MM.1S (cell line): ENCODE data around the gene AGR2.

ENCODE experiments used
- DNase-seq: peaks from one replicate; pipeline ENCODE4 v3.0.0-alpha.2; 2015
- H2AFZ ChIP-seq: fragments of 300-600 bp; sonication (generic); 2 replicates; pipeline ENCODE4 v1.6.0; 2016; ENCODE audit warnings: antibody characterized with exemption, low read length
- H3F3A ChIP-seq: fragments of 300-600 bp; sonication (generic); 2 replicates; pipeline ENCODE4 v1.6.1; 2016; ENCODE audit warnings: mild to moderate bottlenecking, antibody characterized with exemption, low read length, moderate library complexity, mixed read lengths; ENCODE audit not compliant: insufficient read depth
- H3K27ac ChIP-seq: fragments of 300-600 bp; sonication (generic); 2 replicates; pipeline ENCODE4 v1.5.1; 2016; ENCODE audit warnings: mild to moderate bottlenecking, low read length
- H3K27me3 ChIP-seq: fragments of 300-600 bp; sonication (generic); replicated peaks from 2 replicates; pipeline ENCODE4 v1.6.0; 2016; ENCODE audit warnings: low read length; ENCODE audit not compliant: insufficient read depth
- H3K36me3 ChIP-seq: fragments of 300-600 bp; sonication (generic); replicated peaks from 2 replicates; pipeline ENCODE4 v1.6.1; 2016; ENCODE audit warnings: mild to moderate bottlenecking, low read length, mixed read lengths; ENCODE audit not compliant: insufficient read depth
- H3K4me1 ChIP-seq: fragments of 300-600 bp; sonication (generic); 2 replicates; pipeline ENCODE4 v1.6.1; 2016; ENCODE audit warnings: low read length, mixed read lengths
- H3K4me2 ChIP-seq: fragments of 300-600 bp; sonication (generic); 2 replicates; pipeline ENCODE4 v1.6.0; 2016; ENCODE audit warnings: low read depth, low read length
- H3K4me3 ChIP-seq: fragments of 300-600 bp; sonication (generic); 2 replicates; pipeline ENCODE4 v1.5.1; 2016; ENCODE audit warnings: low read length, mixed read lengths
- H3K79me2 ChIP-seq: fragments of 300-600 bp; sonication (generic); 2 replicates; pipeline ENCODE4 v1.6.1; 2016; ENCODE audit warnings: mixed run types, low read length, mixed read lengths
- H3K9ac ChIP-seq: fragments of 300-600 bp; sonication (generic); 2 replicates; pipeline ENCODE4 v1.6.1; 2016; ENCODE audit warnings: low read length, mixed read lengths
- H3K9me2 ChIP-seq: fragments of 300-600 bp; sonication (generic); replicated peaks from 2 replicates; pipeline ENCODE4 v1.6.1; 2016; ENCODE audit warnings: mild to moderate bottlenecking, low read length, mixed read lengths; ENCODE audit not compliant: insufficient read depth
- H3K9me3 ChIP-seq: fragments of 300-600 bp; sonication (generic); replicated peaks from 2 replicates; pipeline ENCODE4 v1.6.1; 2016; ENCODE audit warnings: mild to moderate bottlenecking, low read length, mixed read lengths; ENCODE audit not compliant: insufficient read depth
- H4K20me1 ChIP-seq: fragments of 300-600 bp; sonication (generic); 2 replicates; pipeline ENCODE4 v1.6.1; 2016; ENCODE audit warnings: mild to moderate bottlenecking, low read length, moderate library complexity, mixed read lengths; ENCODE audit not compliant: insufficient read depth
- CTCF ChIP-seq: fragments of 300-600 bp; sonication (generic); IDR thresholded peaks from 2 replicates; pipeline ENCODE4 v1.5.1; 2016; ENCODE audit warnings: antibody characterized with exemption, low read length, mixed read lengths
- EZH2 ChIP-seq: fragments of 300-600 bp; sonication (generic); optimal IDR thresholded peaks from 2 replicates; pipeline ENCODE3; 2017; ENCODE audit warnings: low read depth, mild to moderate bottlenecking, antibody characterized with exemption, low read length, mixed read lengths
- EZH2phosphoT487 ChIP-seq: fragments of 300-600 bp; sonication (generic); IDR thresholded peaks from 2 replicates; pipeline ENCODE4 v1.6.1; 2018; ENCODE audit warnings: antibody characterized with exemption, low read length

AGR2 gene

GRCh38 chr7:16742547-16742946 is 62.3 kb downstream of the AGR2 start:
- DNase-seq, result no peak
- no peaks in the 10 kb centered on the region for H3K36me3 ChIP-seq
- no peaks in the 10 kb centered on the region for H3K9me2 ChIP-seq
- H3K4me3 ChIP-seq, result no peak overlapping the region
- no peak overlapping the region for H3K9ac ChIP-seq
- H3K79me2 ChIP-seq, result no peaks in the 10 kb centered on the region
- H3K27ac ChIP-seq, result no peak overlapping the region
- no peak overlapping the region for H3K4me2 ChIP-seq
- H3K4me1 ChIP-seq, result no peaks in the 10 kb centered on the region
- H3K27me3 ChIP-seq, result no peaks in the 10 kb centered on the region
- TF ChIP-seq CTCF (no peak), EZH2 (no peak), EZH2phosphoT487 (no peak)
- H3K9me3 ChIP-seq, result no peaks in the 10 kb centered on the region
- no peaks in the 10 kb centered on the region for H4K20me1 ChIP-seq
- H3F3A ChIP-seq, result no peaks in the 10 kb centered on the region
- no peak overlapping the region for H2AFZ ChIP-seq
